ENCODE data around the gene PPP4R3B. TPM values are rescaled to one million over a fixed set of nuclear protein-coding genes. Genes with fewer than 3 reads are reported as not detected.

Gene PPP4R3B
- total and polyA plus RNA-seq, 2 of the 13 experiments (the other 11 are each of a cell fraction or from before 2014, with no cell fraction given) = 24.2 to 53.0 TPM

GRCh38 chr2:55617175-55618024, at the start of gene PPP4R3B (continued):
- no peak for TF ChIP-seq ATM (IDR thresholded peaks at IDR 0.05; ENCODE audit: borderline replicate concordance)
- TF ChIP-seq MYC (CRISPR knock-in tag; IDR thresholded peaks at IDR 0.05; ENCODE audit: borderline replicate concordance) = peak; percentile 99
- peak; percentile 87 for TF ChIP-seq ZFP37 (CRISPR knock-in tag; IDR thresholded peaks at IDR 0.05; ENCODE audit: borderline replicate concordance)
- peak; percentile 99 for TF ChIP-seq IRF2 (CRISPR knock-in tag; IDR thresholded peaks at IDR 0.05)
- TF ChIP-seq JARID2 (CRISPR knock-in tag; IDR thresholded peaks at IDR 0.05; ENCODE audit: insufficient replicate concordance) = peak; percentile 74
- no peak; the same call in 1 of the 2 replicates for TF ChIP-seq ZNF670 (CRISPR knock-in tag; IDR thresholded peaks at IDR 0.05; ENCODE audit: borderline replicate concordance)
- TF ChIP-seq ZNF552 (CRISPR knock-in tag; IDR thresholded peaks at IDR 0.05; ENCODE audit: borderline replicate concordance) = peak; percentile 36; the same call in 1 of the 2 replicates
- no peak; the same call in 1 of the 2 replicates for TF ChIP-seq JUN (CRISPR knock-in tag; IDR thresholded peaks at IDR 0.05)
- peak; percentile 40; the same call in 1 of the 2 replicates for TF ChIP-seq FOSL1 (CRISPR knock-in tag; IDR thresholded peaks at IDR 0.05; ENCODE audit: borderline replicate concordance)
- no peak; the same call in 1 of the 2 replicates for TF ChIP-seq ZNF484 (CRISPR knock-in tag; IDR thresholded peaks at IDR 0.05; ENCODE audit: borderline replicate concordance, low read depth)
- TF ChIP-seq IRX3 (CRISPR knock-in tag; IDR thresholded peaks at IDR 0.05; ENCODE audit: borderline replicate concordance, low read depth) = no peak; the same call in 1 of the 2 replicates
- peak; percentile 99 for TF ChIP-seq ERF (CRISPR knock-in tag; IDR thresholded peaks at IDR 0.05)
- TF ChIP-seq ZNF136 (CRISPR knock-in tag; IDR thresholded peaks at IDR 0.05; ENCODE audit: low read depth) = no peak
- TF ChIP-seq RFX3 (CRISPR knock-in tag; IDR thresholded peaks at IDR 0.05) = peak; percentile 24; the same call in 1 of the 2 replicates
- TF ChIP-seq FOXM1 (CRISPR knock-in tag; IDR thresholded peaks at IDR 0.05) = no peak
- peak; percentile 91; the same call in 1 of the 2 replicates for TF ChIP-seq ZNF674 (CRISPR knock-in tag; IDR thresholded peaks at IDR 0.05; ENCODE audit: low read depth)
- TF ChIP-seq HDAC6 (IDR thresholded peaks at IDR 0.05; ENCODE audit: low read depth, low read length) = no peak
- TF ChIP-seq EED (CRISPR knock-in tag; IDR thresholded peaks at IDR 0.05) = peak; percentile 98
- TF ChIP-seq ZNF746 (CRISPR knock-in tag; IDR thresholded peaks at IDR 0.05) = peak; percentile 60
- peak; percentile 69 for TF ChIP-seq ZBTB7B (CRISPR knock-in tag; IDR thresholded peaks at IDR 0.05)
- 0 out of 2 replicates have a peak, but pooled peaks have one; percentile 64 for TF ChIP-seq DNMT1 (CRISPR knock-in tag; IDR thresholded peaks at IDR 0.05)
- no peak; the same call in none of the 2 replicates for TF ChIP-seq SRY (CRISPR knock-in tag; IDR thresholded peaks at IDR 0.05)
- TF ChIP-seq MAF1 (CRISPR knock-in tag; IDR thresholded peaks at IDR 0.05; ENCODE audit: borderline replicate concordance) = peak; percentile 83; the same call in 1 of the 2 replicates
- peak; percentile 96 for TF ChIP-seq POLR2AphosphoS2 (IDR thresholded peaks at IDR 0.05; ENCODE audit: low read depth, low read length)
- TF ChIP-seq CCAR2 (optimal IDR thresholded peaks at IDR 0.05; ENCODE audit: low read depth, low read length) = peak; percentile 63
- TF ChIP-seq NR0B2 (CRISPR knock-in tag; IDR thresholded peaks at IDR 0.05) = peak; percentile 97
- peak; percentile 92 to 98 for TF ChIP-seq POLR2A (IDR thresholded peaks at IDR 0.05; ENCODE audit: insufficient read depth in 1 of 2, low read depth in 2 of 2, low read length in 2 of 2)
- peak; percentile 27; the same call in 1 of the 2 replicates for TF ChIP-seq ZNF513 (CRISPR knock-in tag; conservative IDR thresholded peaks at IDR 0.05)
- TF ChIP-seq ZNF597 (CRISPR knock-in tag; IDR thresholded peaks at IDR 0.05) = no peak
